Measurements from ENCODE around the gene TGFB2. TPM values are rescaled to one million over a fixed set of nuclear protein-coding genes. Genes with fewer than 3 reads are reported as not detected.

The TGFB2 gene
- total and polyA plus RNA-seq, 2 donors (not counting 1 experiment from before 2014, with no cell fraction given): 0.55 to 0.76 TPM

- Mint-ChIP-seq H3K4me3 (no peak overlapping the region), H3K4me1 (peaks cover 6% of the 10 kb centered on the region), H3K27ac (no peak overlapping the region), H3K27me3 (no peaks in the 10 kb centered on the region), H3K9me3 (ENCODE audit: insufficient read depth) (no peaks in the 10 kb centered on the region)
- DNase-seq: no peak
- no peaks in the 10 kb centered on the region for H3K79me2 ChIP-seq (ENCODE audit: control insufficient read depth, insufficient read depth, low read length)
- H3K27me3 ChIP-seq (replicated peaks in 1 of 4; ENCODE audit: control extremely low read depth in 1 of 4, control insufficient read depth in 3 of 4, insufficient read depth in 4 of 4, low read length in 3 of 4): no peaks in the 10 kb centered on the region
- no peak overlapping the region for H3K4me2 ChIP-seq (replicated peaks; ENCODE audit: low read depth, low read length, poor library complexity, severe bottlenecking)
- peaks cover 0 to 4% of the 10 kb centered on the region in 2 donors for H3K4me1 ChIP-seq (ENCODE audit: control insufficient read depth in 2 of 2, insufficient read depth in 2 of 2, low read length in 2 of 2)
- H2AFZ ChIP-seq (ENCODE audit: insufficient read depth, low read depth, low read length, poor library complexity, severe bottlenecking): no peak overlapping the region
- no peak overlapping the region for H3K4me3 ChIP-seq (ENCODE audit: control extremely low read depth in 1 of 5, extremely low read depth in 1 of 5, insufficient read depth in 1 of 5, low read depth in 2 of 5, low read length in 4 of 5)
- no peaks in the 10 kb centered on the region for H3K9me3 ChIP-seq (ENCODE audit: control extremely low read depth in 1 of 3, control insufficient read depth in 2 of 3, insufficient read depth in 1 of 3, low read length in 2 of 3)
- ATAC-seq (ENCODE audit: low read depth): no peak
- H3K9ac ChIP-seq (ENCODE audit: low read length): no peak overlapping the region
- H4K20me1 ChIP-seq (ENCODE audit: control insufficient read depth, insufficient read depth, low read length, poor library complexity, severe bottlenecking): no peaks in the 10 kb centered on the region
- H3K27ac ChIP-seq (ENCODE audit: low read length in 2 of 2): no peak overlapping the region
- WGBS (ENCODE audit: insufficient coverage): 96% methylated on average over 3 of the region's 10 CpGs
- intact Hi-C loops (cut with micrococcal nuclease): no loop called here
- TF ChIP-seq EZH2 (IDR thresholded peaks at IDR 0.05; ENCODE audit: borderline replicate concordance, insufficient read depth, low read depth, low read length, poor library complexity, severe bottlenecking): no peak
- TF ChIP-seq, protein P1, sequence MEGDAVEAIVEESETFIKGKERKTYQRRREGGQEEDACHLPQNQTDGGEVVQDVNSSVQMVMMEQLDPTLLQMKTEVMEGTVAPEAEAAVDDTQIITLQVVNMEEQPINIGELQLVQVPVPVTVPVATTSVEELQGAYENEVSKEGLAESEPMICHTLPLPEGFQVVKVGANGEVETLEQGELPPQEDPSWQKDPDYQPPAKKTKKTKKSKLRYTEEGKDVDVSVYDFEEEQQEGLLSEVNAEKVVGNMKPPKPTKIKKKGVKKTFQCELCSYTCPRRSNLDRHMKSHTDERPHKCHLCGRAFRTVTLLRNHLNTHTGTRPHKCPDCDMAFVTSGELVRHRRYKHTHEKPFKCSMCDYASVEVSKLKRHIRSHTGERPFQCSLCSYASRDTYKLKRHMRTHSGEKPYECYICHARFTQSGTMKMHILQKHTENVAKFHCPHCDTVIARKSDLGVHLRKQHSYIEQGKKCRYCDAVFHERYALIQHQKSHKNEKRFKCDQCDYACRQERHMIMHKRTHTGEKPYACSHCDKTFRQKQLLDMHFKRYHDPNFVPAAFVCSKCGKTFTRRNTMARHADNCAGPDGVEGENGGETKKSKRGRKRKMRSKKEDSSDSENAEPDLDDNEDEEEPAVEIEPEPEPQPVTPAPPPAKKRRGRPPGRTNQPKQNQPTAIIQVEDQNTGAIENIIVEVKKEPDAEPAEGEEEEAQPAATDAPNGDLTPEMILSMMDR (IDR thresholded peaks at IDR 0.05): no peak
- CTCF ChIA-PET: no interaction called here
- POLR2A ChIA-PET: no interaction called here
- no peaks in the 10 kb centered on the region for H3K36me3 ChIP-seq (replicated peaks in 1 of 2; ENCODE audit: control extremely low read depth in 1 of 2, control insufficient read depth in 1 of 2, extremely low read depth in 1 of 2, insufficient read depth in 2 of 2, low read length in 1 of 2)
Observed at GRCh38 chr1:218357211-218357892, 12.2 kb downstream of the TGFB2 start.

GRCh38 chr1:218357893-218358232 is 12.7 kb downstream of the TGFB2 start:
- no peak for DNase-seq
- Histone ChIP-seq H2AFZ (ENCODE audit: insufficient read depth, low read depth, low read length, poor library complexity, severe bottlenecking) (no peak overlapping the region), H3K9ac (ENCODE audit: low read length) (no peak overlapping the region), H3K4me3 (ENCODE audit: control extremely low read depth in 1 of 5, extremely low read depth in 1 of 5, insufficient read depth in 1 of 5, low read depth in 2 of 5, low read length in 4 of 5) (no peak overlapping the region), H3K4me2 (replicated peaks; ENCODE audit: low read depth, low read length, poor library complexity, severe bottlenecking) (no peak overlapping the region), H3K9me3 (ENCODE audit: control extremely low read depth in 1 of 3, control insufficient read depth in 2 of 3, insufficient read depth in 1 of 3, low read length in 2 of 3) (no peaks in the 10 kb centered on the region), H4K20me1 (ENCODE audit: control insufficient read depth, insufficient read depth, low read length, poor library complexity, severe bottlenecking) (no peaks in the 10 kb centered on the region), H3K79me2 (ENCODE audit: control insufficient read depth, insufficient read depth, low read length) (no peaks in the 10 kb centered on the region), H3K36me3 (replicated peaks in 1 of 2; ENCODE audit: control extremely low read depth in 1 of 2, control insufficient read depth in 1 of 2, extremely low read depth in 1 of 2, insufficient read depth in 2 of 2, low read length in 1 of 2) (no peaks in the 10 kb centered on the region), H3K27me3 (replicated peaks in 1 of 4; ENCODE audit: control extremely low read depth in 1 of 4, control insufficient read depth in 3 of 4, insufficient read depth in 4 of 4, low read length in 3 of 4) (no peaks in the 10 kb centered on the region), H3K27ac (ENCODE audit: low read length in 2 of 2) (no peak overlapping the region), H3K4me1 (ENCODE audit: control insufficient read depth in 2 of 2, insufficient read depth in 2 of 2, low read length in 2 of 2) (peaks cover 0 to 4% of the 10 kb centered on the region in 2 donors)
- ChIA-PET CTCF (no interaction called here), POLR2A (no interaction called here)
- ATAC-seq (ENCODE audit: low read depth): no peak
- Mint-ChIP-seq H3K27me3 (no peaks in the 10 kb centered on the region), H3K4me3 (no peak overlapping the region), H3K9me3 (ENCODE audit: insufficient read depth) (no peaks in the 10 kb centered on the region), H3K27ac (no peak overlapping the region), H3K4me1 (peaks cover 5% of the 10 kb centered on the region)
- intact Hi-C loops (cut with micrococcal nuclease): no loop called here
- TF ChIP-seq, protein P1 (IDR thresholded peaks at IDR 0.05): no peak
- no peak for TF ChIP-seq EZH2 (IDR thresholded peaks at IDR 0.05; ENCODE audit: borderline replicate concordance, insufficient read depth, low read depth, low read length, poor library complexity, severe bottlenecking)
- no CpG with 5 or more reads among the region's 3 CpGs for WGBS (ENCODE audit: insufficient coverage)
